HepG2 (cell line): ENCODE results near the gene CASZ1. TPM values are rescaled to one million over a fixed set of nuclear protein-coding genes. Genes with fewer than 3 reads are reported as not detected.

Experiments
- ATAC-seq: fragments of 200-7000 bp; cut with Tn5 transposase; 3 replicates; pipeline ENCODE4 v1.9.1; 2020; ENCODE audit warnings: mild to moderate bottlenecking, moderate library complexity
- BruUV-seq: library from RNA; stranded (reverse); fragments of 400-500 nt; replicated peaks from 2 replicates; lab custom pipeline; 2021; lab: Mats Ljungman, UMichigan
- CTCF ChIA-PET: fragments of 300-600 bp; formaldehyde crosslinking; extraction: SDS; loops from one replicate; lab custom pipeline; 2021; ENCODE audit warnings: low total read pairs, inconsistent platforms, low intra/inter-chr PET ratio; lab: Yijun Ruan, JAX
- POLR2A ChIA-PET: fragments of 350-600 bp; sonication (Branson Sonifier 250); formaldehyde crosslinking; loops from one replicate; lab custom pipeline; 2020; ENCODE audit warnings: antibody characterized with exemption, inconsistent platforms; lab: Yijun Ruan, JAX
- DNase-seq: peaks from one replicate; pipeline ENCODE4 v3.0.0-alpha.2; 2015; ENCODE audit warnings: low spot score
- FAIRE-seq: peaks from 3 replicates; lab custom pipeline; 2011; peaks lifted over from hg19 to GRCh38; lab: Jason Lieb, UNC
- H2AFZ ChIP-seq: one replicate; pipeline ENCODE4 v1.6.1; 2011; ENCODE audit warnings: low read length, inconsistent platforms
- H3K27ac ChIP-seq: fragments of 300-600 bp; 3 replicates; pipeline ENCODE4 v1.8.0; 2011; ENCODE audit warnings: mixed run types, mild to moderate bottlenecking, mixed read lengths, low read length, inconsistent platforms; ENCODE audit not compliant: insufficient read depth; ENCODE audit errors: extremely low read length
- H3K27me3 ChIP-seq, 2 experiments: fragments of 200-600 bp in 1 of 2; 2 replicates in 1 of 2; 3 replicates in 1 of 2; pipeline versions ENCODE4 v1.6.0 to v1.8.0; 2011; ENCODE audit warnings: low read length in 2 of 2, mild to moderate bottlenecking in 2 of 2, moderate library complexity in 2 of 2, inconsistent platforms in 1 of 2; ENCODE audit not compliant: insufficient read depth in 2 of 2, control insufficient read depth in 1 of 2
- H3K36me3 ChIP-seq, 2 experiments: fragments of 200-600 bp in 1 of 2; replicated peaks in 1 of 2; 2 replicates in 1 of 2; 3 replicates in 1 of 2; pipeline versions ENCODE4 v1.5.1 to v1.8.0; 2011; ENCODE audit warnings: low read length in 2 of 2, inconsistent platforms in 1 of 2; ENCODE audit not compliant: insufficient read depth in 2 of 2, control insufficient read depth in 1 of 2
- H3K4me1 ChIP-seq: 2 replicates; pipeline ENCODE4 v1.5.1; 2012; ENCODE audit warnings: low read length, inconsistent platforms; ENCODE audit not compliant: insufficient read depth
- H3K4me2 ChIP-seq: 2 replicates; pipeline ENCODE4 v1.6.0; 2011; ENCODE audit warnings: low read depth, low read length, inconsistent platforms
- H3K4me3 ChIP-seq, 3 experiments: fragments of 200-600 bp in 1 of 3; sonication (generic), shearing (Covaris generic) in 1 of 3; replicated peaks in 1 of 3; 2 replicates each; pipeline ENCODE4 v1.5.1; 2011 to 2016; ENCODE audit warnings: low read length in 3 of 3, inconsistent platforms in 2 of 3, low read depth in 2 of 3, mild to moderate bottlenecking in 2 of 3, control low read depth in 1 of 3, mixed read lengths in 1 of 3; ENCODE audit not compliant: insufficient read depth in 1 of 3
- H3K79me2 ChIP-seq: one replicate; pipeline ENCODE4 v1.6.1; 2011; ENCODE audit warnings: low read length, inconsistent platforms; ENCODE audit not compliant: insufficient read depth
- H3K9ac ChIP-seq: 2 replicates; pipeline ENCODE4 v1.6.0; 2011; ENCODE audit warnings: mild to moderate bottlenecking, low read depth, low read length, inconsistent platforms; ENCODE audit not compliant: insufficient read depth
- H3K9me3 ChIP-seq: 2 replicates; pipeline ENCODE4 v1.5.1; 2012; ENCODE audit warnings: mild to moderate bottlenecking, low read length
- H4K20me1 ChIP-seq: 2 replicates; pipeline ENCODE4 v1.6.0; 2011; ENCODE audit warnings: inconsistent platforms, mild to moderate bottlenecking, low read length, moderate library complexity; ENCODE audit not compliant: insufficient read depth
- ATF7 ChIP-seq, 2 experiments: fragments of 450-650 bp in 1 of 2; sonication (generic) in 1 of 2; formaldehyde crosslinking in 1 of 2; IDR thresholded peaks; 2 replicates each; pipeline versions ENCODE4 v1.4.0 to v1.6.1; 2016 to 2020; ENCODE audit warnings: antibody characterized with exemption in 1 of 2, mild to moderate bottlenecking in 1 of 2, missing genetic modification reagents in 1 of 2
- DNMT3B ChIP-seq: conservative IDR thresholded peaks from 2 replicates; pipeline ENCODE4 v1.6.1; 2016; ENCODE audit warnings: missing biosample characterization, control low read depth
- EHMT2 ChIP-seq: fragments of 200-600 bp; sonication (generic); IDR thresholded peaks from 2 replicates; pipeline ENCODE4 v1.7.0; 2017; ENCODE audit warnings: antibody characterized with exemption, low read depth, low read length, borderline replicate concordance
- FOXC1 ChIP-seq: sonication (generic); formaldehyde crosslinking; IDR thresholded peaks from 2 replicates; pipeline ENCODE4 v1.8.0; 2022; ENCODE audit warnings: mild to moderate bottlenecking, missing genetic modification reagents, borderline replicate concordance
- KDM1A ChIP-seq: IDR thresholded peaks from 2 replicates; pipeline ENCODE4 v1.6.1; 2016; ENCODE audit warnings: missing compliant biosample characterization
- MED1 ChIP-seq: sonication (generic); formaldehyde crosslinking; IDR thresholded peaks from 2 replicates; pipeline ENCODE4 v1.4.0; 2020; ENCODE audit warnings: missing genetic modification reagents
- MED8 ChIP-seq: sonication (generic); formaldehyde crosslinking; IDR thresholded peaks from 2 replicates; pipeline ENCODE4 v1.8.1; 2023; ENCODE audit warnings: mild to moderate bottlenecking, missing genetic modification reagents; ENCODE audit not compliant: insufficient replicate concordance
- MEF2D ChIP-seq: sonication (generic); formaldehyde crosslinking; IDR thresholded peaks from 2 replicates; pipeline ENCODE4 v1.5.1; 2020; ENCODE audit warnings: mild to moderate bottlenecking, missing genetic modification reagents
- NFE2L2 ChIP-seq: fragments of 150-350 bp; IDR thresholded peaks from 2 replicates; pipeline ENCODE4 v1.6.1; 2014; ENCODE audit warnings: low read length
- NRL ChIP-seq: sonication (generic); formaldehyde crosslinking; IDR thresholded peaks from 2 replicates; pipeline ENCODE4 v1.5.0; 2020; ENCODE audit warnings: missing genetic modification reagents, mild to moderate bottlenecking, moderate library complexity, borderline replicate concordance
- PRMT3 ChIP-seq: sonication (generic); formaldehyde crosslinking; IDR thresholded peaks from 2 replicates; pipeline ENCODE4 v1.8.1; 2022; ENCODE audit warnings: low read depth, mild to moderate bottlenecking, moderate library complexity, missing genetic modification reagents, borderline replicate concordance
- RARG ChIP-seq: sonication (generic); formaldehyde crosslinking; IDR thresholded peaks from 2 replicates; pipeline ENCODE4 v1.4.0; 2020; ENCODE audit warnings: low read depth, mild to moderate bottlenecking, missing genetic modification reagents
- SRY ChIP-seq: sonication (generic); formaldehyde crosslinking; IDR thresholded peaks from 2 replicates; pipeline ENCODE4 v1.8.0; 2022; ENCODE audit warnings: mild to moderate bottlenecking, missing genetic modification reagents
- ZMYM2 ChIP-seq: sonication (generic); formaldehyde crosslinking; IDR thresholded peaks from 2 replicates; pipeline ENCODE4 v1.8.0; 2022; ENCODE audit warnings: mild to moderate bottlenecking, missing genetic modification reagents
- ZNF329 ChIP-seq: sonication (generic); formaldehyde crosslinking; IDR thresholded peaks from 2 replicates; pipeline ENCODE4 v1.9.0; 2021; ENCODE audit warnings: low read depth, mild to moderate bottlenecking, missing genetic modification reagents
- ZNF331 ChIP-seq: sonication (generic); formaldehyde crosslinking; IDR thresholded peaks from 2 replicates; pipeline ENCODE4 v1.4.0; 2020; ENCODE audit warnings: missing genetic modification reagents
- ZNF446 ChIP-seq: sonication (generic); formaldehyde crosslinking; IDR thresholded peaks from 2 replicates; pipeline ENCODE4 v1.5.0; 2020; ENCODE audit warnings: mild to moderate bottlenecking, missing genetic modification reagents
- ZNF547 ChIP-seq: sonication (generic); formaldehyde crosslinking; IDR thresholded peaks from 2 replicates; pipeline ENCODE4 v1.5.1; 2020; ENCODE audit warnings: mild to moderate bottlenecking, missing genetic modification reagents
- ZNF660 ChIP-seq: sonication (generic); formaldehyde crosslinking; IDR thresholded peaks from 2 replicates; pipeline ENCODE4 v1.5.1; 2020; ENCODE audit warnings: mild to moderate bottlenecking, low read depth, missing genetic modification reagents, borderline replicate concordance
- ZNF740 ChIP-seq: sonication (generic); formaldehyde crosslinking; IDR thresholded peaks from 2 replicates; pipeline ENCODE4 v1.4.0; 2020; ENCODE audit warnings: missing genetic modification reagents
- ZNF878 ChIP-seq: sonication (generic); formaldehyde crosslinking; IDR thresholded peaks from 2 replicates; pipeline ENCODE4 v1.8.1; 2023; ENCODE audit warnings: mild to moderate bottlenecking, missing genetic modification reagents, moderate library complexity
- WGBS: methylation state at CpG from one replicate; pipeline ENCODE4 v1.1.6; 2017; ENCODE audit warnings: low lambda C conversion rate; 5-methylcytosine and 5-hydroxymethylcytosine counted together
- in situ Hi-C: cut with HindIII; loops from 2 replicates; pipeline ENCODE4 v1.10.0; 2017; ENCODE audit warnings: low pct_unique_long_range_greater_than_20kb; ENCODE audit not compliant: extremely low pct_ligation_motif_present
- intact Hi-C: fragments of 100-400 bp; cut with micrococcal nuclease; formaldehyde crosslinking; loops from one replicate; pipeline ENCODE4 v1.10.0; 2022; ENCODE audit not compliant: unreplicated experiment
- polyA plus RNA-seq, 8 experiments: library from polyadenylated mRNA; depleted of rRNA in 3 of 8; stranded (reverse) in 7 of 8; unstranded in 1 of 8; fragments of >200 nt; fragmentation: Illumina TruSeq in 4 of 8; extraction: Trizol in 4 of 8; gene quantifications; 2 replicates each; pipeline versions ENCODE4 v1.2.1 to v1.2.3, GENCODE V29; 2011 to 2016; ENCODE audit warnings: low read depth in 4 of 8, missing spikeins in 1 of 8, mixed read lengths in 1 of 8; ENCODE audit not compliant: insufficient read depth in 1 of 8
- total RNA-seq, 5 experiments: library from RNA; depleted of rRNA; stranded (reverse); fragments of >200 nt; fragmentation: Illumina TruSeq; extraction: Trizol; gene quantifications; 2 replicates each; pipeline ENCODE4 v1.2.3, GENCODE V29; 2016; ENCODE audit warnings: low read depth in 1 of 5
- TF ChIP-seq, protein P1 (sequence below): sonication (generic); formaldehyde crosslinking; IDR thresholded peaks from 2 replicates; pipeline ENCODE4 v1.4.0; 2020; ENCODE audit warnings: missing genetic modification reagents

Gene CASZ1
- total and polyA plus RNA-seq, 2 of the 13 experiments (the other 11 are each of a cell fraction or from before 2014, with no cell fraction given) = 1.9 to 3.7 TPM

- TF ChIP-seq, protein P1, sequence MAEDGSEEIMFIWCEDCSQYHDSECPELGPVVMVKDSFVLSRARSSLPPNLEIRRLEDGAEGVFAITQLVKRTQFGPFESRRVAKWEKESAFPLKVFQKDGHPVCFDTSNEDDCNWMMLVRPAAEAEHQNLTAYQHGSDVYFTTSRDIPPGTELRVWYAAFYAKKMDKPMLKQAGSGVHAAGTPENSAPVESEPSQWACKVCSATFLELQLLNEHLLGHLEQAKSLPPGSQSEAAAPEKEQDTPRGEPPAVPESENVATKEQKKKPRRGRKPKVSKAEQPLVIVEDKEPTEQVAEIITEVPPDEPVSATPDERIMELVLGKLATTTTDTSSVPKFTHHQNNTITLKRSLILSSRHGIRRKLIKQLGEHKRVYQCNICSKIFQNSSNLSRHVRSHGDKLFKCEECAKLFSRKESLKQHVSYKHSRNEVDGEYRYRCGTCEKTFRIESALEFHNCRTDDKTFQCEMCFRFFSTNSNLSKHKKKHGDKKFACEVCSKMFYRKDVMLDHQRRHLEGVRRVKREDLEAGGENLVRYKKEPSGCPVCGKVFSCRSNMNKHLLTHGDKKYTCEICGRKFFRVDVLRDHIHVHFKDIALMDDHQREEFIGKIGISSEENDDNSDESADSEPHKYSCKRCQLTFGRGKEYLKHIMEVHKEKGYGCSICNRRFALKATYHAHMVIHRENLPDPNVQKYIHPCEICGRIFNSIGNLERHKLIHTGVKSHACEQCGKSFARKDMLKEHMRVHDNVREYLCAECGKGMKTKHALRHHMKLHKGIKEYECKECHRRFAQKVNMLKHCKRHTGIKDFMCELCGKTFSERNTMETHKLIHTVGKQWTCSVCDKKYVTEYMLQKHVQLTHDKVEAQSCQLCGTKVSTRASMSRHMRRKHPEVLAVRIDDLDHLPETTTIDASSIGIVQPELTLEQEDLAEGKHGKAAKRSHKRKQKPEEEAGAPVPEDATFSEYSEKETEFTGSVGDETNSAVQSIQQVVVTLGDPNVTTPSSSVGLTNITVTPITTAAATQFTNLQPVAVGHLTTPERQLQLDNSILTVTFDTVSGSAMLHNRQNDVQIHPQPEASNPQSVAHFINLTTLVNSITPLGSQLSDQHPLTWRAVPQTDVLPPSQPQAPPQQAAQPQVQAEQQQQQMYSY (CRISPR knock-in tag) = no peak
- TF ChIP-seq MEF2D (no peak), DNMT3B (CRISPR knock-in tag) (no peak), ZNF331 (CRISPR knock-in tag) (no peak), ZNF329 (no peak), PRMT3 (CRISPR knock-in tag) (no peak), ZNF878 (CRISPR knock-in tag) (no peak), MED8 (no peak)
Measured at GRCh38 chr1:10637834-10638558, 158.4 kb downstream of the CASZ1 start (continued).

DNA sequence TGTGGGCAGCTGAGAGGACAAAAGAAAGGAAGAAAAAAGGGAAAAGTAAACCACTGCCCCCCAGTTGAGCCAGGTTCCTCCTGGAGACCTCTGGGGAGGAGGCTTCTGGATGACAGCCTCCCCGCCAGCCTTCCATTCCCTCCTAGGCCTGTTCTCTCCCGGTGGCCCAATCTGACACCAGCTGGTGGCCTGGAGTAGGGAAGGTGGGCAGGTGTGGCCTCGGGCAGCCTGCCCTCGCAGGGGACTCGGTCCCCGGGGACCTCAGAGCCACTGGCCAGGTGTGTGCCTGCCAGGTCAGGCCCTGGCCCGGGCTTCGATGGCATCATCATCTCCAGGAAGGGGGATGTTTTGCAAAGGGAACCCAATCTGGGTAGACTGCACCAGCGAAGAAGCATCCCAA is 159.0 kb downstream of the CASZ1 start:
- H3K4me2 ChIP-seq = no peak overlapping the region
- no peak overlapping the region for H3K9ac ChIP-seq
- WGBS = 77% methylated on average over 8 of the region's 9 CpGs
- DNase-seq (no peak), ATAC-seq (no peak), FAIRE-seq (no peak)
- peaks cover 13% of the 10 kb centered on the region for H3K4me1 ChIP-seq
- H3K27ac ChIP-seq = no peak overlapping the region
- TF ChIP-seq MED1 (CRISPR knock-in tag) = no peak
- no peak for TF ChIP-seq ZNF547 (CRISPR knock-in tag)
- no peak for TF ChIP-seq ZMYM2 (CRISPR knock-in tag)
- TF ChIP-seq SRY = no peak
- TF ChIP-seq EHMT2 = no peak
- TF ChIP-seq ZNF446 = no peak
- TF ChIP-seq NRL (CRISPR knock-in tag) = no peak
- no peak for TF ChIP-seq RARG
- TF ChIP-seq ATF7 (IDR thresholded peaks at IDR 0.05) = no peak
- no peak for TF ChIP-seq ATF7 (CRISPR knock-in tag; IDR thresholded peaks at IDR 0.05)
- TF ChIP-seq FOXC1 (CRISPR knock-in tag) = no peak
- no peak for TF ChIP-seq NFE2L2
- no peak for TF ChIP-seq KDM1A (CRISPR knock-in tag)
- no peak for TF ChIP-seq ZNF660 (CRISPR knock-in tag)
- no peak for TF ChIP-seq ZNF740
- BruUV-seq = no TSS peak
- in situ Hi-C loops = no loop called here
- POLR2A ChIA-PET = no interaction called here
- H4K20me1 ChIP-seq = no peaks in the 10 kb centered on the region
- H3K36me3 ChIP-seq = no peaks in the 10 kb centered on the region
- no peak overlapping the region for H3K4me3 ChIP-seq
- no peak overlapping the region for H2AFZ ChIP-seq
- H3K27me3 ChIP-seq = no peaks in the 10 kb centered on the region; a peak in 1 of 5 replicates
- intact Hi-C loops = no loop called here
- no peaks in the 10 kb centered on the region for H3K79me2 ChIP-seq
- CTCF ChIA-PET = no interaction called here
- no peaks in the 10 kb centered on the region for H3K9me3 ChIP-seq
